ENCODE results near the gene CAPN13.

The CAPN13 gene

GRCh38 chr2:30786923-30787685, 20.1 kb downstream of the CAPN13 start:
- no peak for DNase-seq

- DNase-seq = no peak
Observed at GRCh38 chr2:30784682-30785081, 22.6 kb downstream of the CAPN13 start.

GRCh38 chr2:30781961-30782533, 25.2 kb downstream of the CAPN13 start:
- DNase-seq = no peak

- DNase-seq = no peak
Observed at GRCh38 chr2:30781451-30781850, 25.8 kb downstream of the CAPN13 start.

GRCh38 chr2:30780776-30781330, 26.4 kb downstream of the CAPN13 start:
- no peak for DNase-seq

GRCh38 chr2:30778611-30779010, 28.6 kb downstream of the CAPN13 start:
- no peak for DNase-seq

- DNase-seq = no peak
Observed at GRCh38 chr2:30777661-30778505, 29.4 kb downstream of the CAPN13 start.

- DNase-seq = no peak
Observed at GRCh38 chr2:30776831-30777635, 30.2 kb downstream of the CAPN13 start.

GRCh38 chr2:30775833-30776232, 31.4 kb downstream of the CAPN13 start:
- no peak for DNase-seq

- no peak for DNase-seq
Observed at GRCh38 chr2:30772021-30772705, 35.1 kb downstream of the CAPN13 start.

GRCh38 chr2:30770816-30771576, 36.2 kb downstream of the CAPN13 start:
- DNase-seq = no peak

GRCh38 chr2:30769891-30770462, 37.3 kb downstream of the CAPN13 start:
- DNase-seq = no peak

GRCh38 chr2:30769481-30769780, 37.8 kb downstream of the CAPN13 start:
- DNase-seq = no peak

- DNase-seq = no peak
Observed at GRCh38 chr2:30768708-30769480, 38.4 kb downstream of the CAPN13 start.

GRCh38 chr2:30768036-30768686, 39.1 kb downstream of the CAPN13 start:
- no peak for DNase-seq

GRCh38 chr2:30766666-30767065, 40.6 kb downstream of the CAPN13 start:
- no peak for DNase-seq

- no peak for DNase-seq
Observed at GRCh38 chr2:30765876-30766470, 41.3 kb downstream of the CAPN13 start.

GRCh38 chr2:30765191-30765590, 42.1 kb downstream of the CAPN13 start:
- DNase-seq = no peak
